HCT116 (cell line): ENCODE results near the gene TMC2. TPM values are rescaled to one million over a fixed set of nuclear protein-coding genes. Genes with fewer than 3 reads are reported as not detected.

ENCODE experiments used
- ATAC-seq: fragments of 200-7000 bp; cut with Tn5 transposase; 2 replicates; pipeline ENCODE4 v1.9.1; 2020; ENCODE audit warnings: mild to moderate bottlenecking, moderate library complexity
- BruUV-seq: library from RNA; stranded (reverse); fragments of 400-500 nt; replicated peaks from 2 replicates; lab custom pipeline; 2021; lab: Mats Ljungman, UMichigan
- CTCF ChIA-PET: fragments of 300-600 bp; sonication (Branson Sonifier 250); formaldehyde crosslinking; loops from one replicate; lab custom pipeline; 2021; ENCODE audit warnings: antibody characterized with exemption; lab: Charles Lee
- POLR2A ChIA-PET: fragments of 300-600, 350-600 bp; sonication (Branson Sonifier 250); formaldehyde crosslinking; loops from one replicate; lab custom pipeline; 2021; ENCODE audit warnings: antibody characterized with exemption; lab: Charles Lee
- RAD21 ChIA-PET, 2 experiments: fragments of 300-600 bp; sonication (Branson Sonifier 250); formaldehyde crosslinking; loops; one replicate each; lab custom pipeline; 2023; ENCODE audit warnings: low total read pairs in 2 of 2; ENCODE audit not compliant: uncharacterized antibody in 2 of 2, unreplicated experiment in 2 of 2, low non-redundant PET in 1 of 2; lab: Charles Lee
- DNase-seq: peaks from one replicate; pipeline ENCODE4 v3.0.0-alpha.2; 2010; ENCODE audit warnings: low read depth, low spot score
- H2AFZ ChIP-seq: fragments of 200-600 bp; shearing (Covaris generic), sonication (generic); 2 replicates; pipeline ENCODE4 v1.6.1; 2017; ENCODE audit warnings: low read depth, mixed run types, mixed read lengths, antibody characterized with exemption, low read length; ENCODE audit not compliant: poor library complexity, severe bottlenecking
- H3K27ac ChIP-seq: 2 replicates; pipeline ENCODE4 v1.5.1; 2012; ENCODE audit warnings: low read depth, low read length
- H3K27me3 ChIP-seq: fragments of 200-600 bp; sonication (generic); 2 replicates; pipeline ENCODE4 v1.6.1; 2016; ENCODE audit warnings: mixed run types, low read length, mixed read lengths; ENCODE audit not compliant: insufficient read depth
- H3K36me3 ChIP-seq, 2 experiments: fragments of 200-500 bp in 1 of 2; fragments of 200-600 bp in 1 of 2; sonication (Bioruptor generic) in 1 of 2; sonication (generic) in 1 of 2; 2 replicates each; pipeline versions ENCODE4 v1.5.1 to v1.6.1; 2014 to 2016; ENCODE audit warnings: low read length in 2 of 2, inconsistent platforms in 1 of 2, mixed read lengths in 1 of 2, mixed run types in 1 of 2; ENCODE audit not compliant: insufficient read depth in 2 of 2, control insufficient read depth in 1 of 2
- H3K4me1 ChIP-seq, 2 experiments: fragments of 200-600 bp in 1 of 2; sonication (generic) in 1 of 2; 2 replicates each; pipeline versions ENCODE4 v1.5.1 to v1.6.1; 2012 to 2017; ENCODE audit warnings: low read length in 2 of 2, inconsistent platforms in 1 of 2, mild to moderate bottlenecking in 1 of 2, mixed read lengths in 1 of 2, mixed run types in 1 of 2, moderate library complexity in 1 of 2; ENCODE audit not compliant: insufficient read depth in 2 of 2, control insufficient read depth in 1 of 2
- H3K4me2 ChIP-seq: fragments of 200-600 bp; sonication (generic); 2 replicates; pipeline ENCODE4 v1.6.1; 2017; ENCODE audit warnings: mixed run types, low read length, mixed read lengths
- H3K4me3 ChIP-seq, 2 experiments: fragments of 200-600 bp in 1 of 2; sonication (generic) in 1 of 2; replicated peaks in 1 of 2; 2 replicates each; pipeline ENCODE4 v1.5.1; 2011 to 2016; ENCODE audit warnings: low read length in 2 of 2, control low read depth in 1 of 2, low read depth in 1 of 2, mild to moderate bottlenecking in 1 of 2, mixed read lengths in 1 of 2, mixed run types in 1 of 2
- H3K79me2 ChIP-seq: fragments of 200-600 bp; sonication (generic); 2 replicates; pipeline ENCODE4 v1.6.1; 2017; ENCODE audit warnings: mild to moderate bottlenecking, mixed run types, low read length, moderate library complexity, mixed read lengths; ENCODE audit not compliant: insufficient read depth
- H3K9ac ChIP-seq: fragments of 200-600 bp; sonication (generic); 2 replicates; pipeline ENCODE4 v1.6.1; 2016; ENCODE audit warnings: low read length, mixed read lengths
- H3K9me2 ChIP-seq: fragments of 200-600 bp; sonication (generic), shearing (Covaris generic); 2 replicates; pipeline ENCODE4 v1.6.1; 2017; ENCODE audit warnings: mixed run types, mild to moderate bottlenecking, moderate library complexity; ENCODE audit not compliant: insufficient read depth
- H3K9me3 ChIP-seq, 2 experiments: fragments of 200-500 bp in 1 of 2; fragments of 200-600 bp in 1 of 2; sonication (Bioruptor generic) in 1 of 2; sonication (generic) in 1 of 2; 2 replicates each; pipeline ENCODE4 v1.6.1; 2014 to 2017; ENCODE audit warnings: low read length in 2 of 2, mixed read lengths in 2 of 2, inconsistent platforms in 1 of 2, low read depth in 1 of 2, mild to moderate bottlenecking in 1 of 2, mixed run types in 1 of 2, moderate library complexity in 1 of 2; ENCODE audit not compliant: control insufficient read depth in 1 of 2, insufficient read depth in 1 of 2
- H4K20me1 ChIP-seq: fragments of 200-600 bp; sonication (generic), shearing (Covaris generic); 2 replicates; pipeline ENCODE4 v1.6.1; 2017; ENCODE audit warnings: mixed run types, mild to moderate bottlenecking, moderate library complexity; ENCODE audit not compliant: insufficient read depth
- ATF3 ChIP-seq: IDR thresholded peaks from 2 replicates; pipeline ENCODE4 v1.6.1; 2012
- CEBPB ChIP-seq: IDR thresholded peaks from 2 replicates; pipeline ENCODE4 v1.6.1; 2012; ENCODE audit warnings: low read depth
- EGR1 ChIP-seq: IDR thresholded peaks from 2 replicates; pipeline ENCODE4 v1.6.1; 2012; ENCODE audit warnings: low read depth
- ELF1 ChIP-seq: IDR thresholded peaks from 2 replicates; pipeline ENCODE4 v1.6.1; 2012; ENCODE audit warnings: low read depth, borderline replicate concordance
- EZH2phosphoT487 ChIP-seq: fragments of 200-600 bp; IDR thresholded peaks from 2 replicates; pipeline ENCODE4 v1.6.1; 2018; ENCODE audit warnings: antibody characterized with exemption, borderline replicate concordance
- FOSL1 ChIP-seq: IDR thresholded peaks from 2 replicates; pipeline ENCODE4 v1.6.1; 2012; ENCODE audit warnings: low read depth
- JUND ChIP-seq: IDR thresholded peaks from 2 replicates; pipeline ENCODE4 v1.6.1; 2012
- POLR2A ChIP-seq: IDR thresholded peaks from 2 replicates; pipeline ENCODE4 v1.7.0; 2011; ENCODE audit warnings: borderline replicate concordance; ENCODE audit not compliant: insufficient read depth, insufficient read length; ENCODE audit errors: extremely low read depth
- POLR2AphosphoS5 ChIP-seq: IDR thresholded peaks from 2 replicates; pipeline ENCODE4 v1.6.1; 2011; ENCODE audit warnings: mild to moderate bottlenecking, low read depth, low read length, moderate library complexity
- REST ChIP-seq: IDR thresholded peaks from 2 replicates; pipeline ENCODE4 v1.6.1; 2012; ENCODE audit warnings: low read depth
- SIN3A ChIP-seq: IDR thresholded peaks from 2 replicates; pipeline ENCODE4 v1.6.1; 2012; ENCODE audit warnings: low read depth
- SP1 ChIP-seq: IDR thresholded peaks from 2 replicates; pipeline ENCODE4 v1.6.1; 2012; ENCODE audit warnings: low read depth
- SRF ChIP-seq: IDR thresholded peaks from 2 replicates; pipeline ENCODE4 v1.6.1; 2012; ENCODE audit warnings: low read depth
- YY1 ChIP-seq: IDR thresholded peaks from 2 replicates; pipeline ENCODE4 v1.6.1; 2011; ENCODE audit warnings: low read length, low read depth, moderate library complexity, mild to moderate bottlenecking; ENCODE audit not compliant: insufficient replicate concordance; ENCODE audit errors: extremely low read depth
- ZBTB33 ChIP-seq: IDR thresholded peaks from 2 replicates; pipeline ENCODE4 v1.6.1; 2011; ENCODE audit warnings: mild to moderate bottlenecking, low read length, moderate library complexity; ENCODE audit not compliant: insufficient replicate concordance; ENCODE audit errors: extremely low read depth
- intact Hi-C: fragments of 100-400 bp; cut with micrococcal nuclease; formaldehyde crosslinking; loops from 2 replicates; pipeline ENCODE4 v1.10.0; 2022
- total RNA-seq: library from RNA; stranded (reverse); gene quantifications from one replicate; pipeline ENCODE4 v1.2.1, GENCODE V29; 2021; ENCODE audit not compliant: unreplicated experiment

The TMC2 gene
- total RNA-seq, 1 experiment from 2014 or later: not detected

GRCh38 chr20:2575682-2576081, 39.3 kb downstream of the TMC2 start:
- DNase-seq (no peak), ATAC-seq (no peak)
- RAD21 ChIA-PET: no interaction called here
- H4K20me1 ChIP-seq: no peaks in the 10 kb centered on the region
- intact Hi-C loops: no loop called here
- no peak overlapping the region for H2AFZ ChIP-seq
- H3K4me3 ChIP-seq: no peak overlapping the region
- H3K4me2 ChIP-seq: no peak overlapping the region
- no peak overlapping the region for H3K9ac ChIP-seq
- no peaks in the 10 kb centered on the region for H3K36me3 ChIP-seq
- no peaks in the 10 kb centered on the region for H3K79me2 ChIP-seq
- H3K4me1 ChIP-seq: no peaks in the 10 kb centered on the region
- H3K9me2 ChIP-seq: no peaks in the 10 kb centered on the region
- POLR2A ChIA-PET: no interaction called here
- no peaks in the 10 kb centered on the region for H3K27me3 ChIP-seq
- BruUV-seq: no TSS peak
- no peaks in the 10 kb centered on the region for H3K9me3 ChIP-seq
- CTCF ChIA-PET: no interaction called here
- TF ChIP-seq EZH2phosphoT487 (no peak), ATF3 (no peak), JUND (no peak), POLR2AphosphoS5 (no peak), SIN3A (no peak), YY1 (no peak), ZBTB33 (no peak), CEBPB (no peak)
- TF ChIP-seq, all 23 proteins: peak for 0
- no peak overlapping the region for H3K27ac ChIP-seq

- H3K4me2 ChIP-seq: no peak overlapping the region
- ATAC-seq (no peak), DNase-seq (no peak)
- H3K9ac ChIP-seq: no peak overlapping the region
- ChIA-PET POLR2A (no interaction called here), CTCF (interaction anchor here (0.7 kb wide), 1 partner anchor 54 kb away, joined by 3 read pairs; no protein-coding TSS in a partner anchor), RAD21 (no interaction called here)
- no peaks in the 10 kb centered on the region for H3K9me2 ChIP-seq
- no peak overlapping the region for H3K27ac ChIP-seq
- H3K4me3 ChIP-seq: no peak overlapping the region
- H4K20me1 ChIP-seq: no peaks in the 10 kb centered on the region
- H3K79me2 ChIP-seq: no peaks in the 10 kb centered on the region
- no peaks in the 10 kb centered on the region for H3K4me1 ChIP-seq
- intact Hi-C loops: no loop called here
- H3K27me3 ChIP-seq: no peaks in the 10 kb centered on the region
- no peaks in the 10 kb centered on the region for H3K9me3 ChIP-seq
- BruUV-seq: no TSS peak
- H2AFZ ChIP-seq: no peak overlapping the region
- H3K36me3 ChIP-seq: no peaks in the 10 kb centered on the region
- TF ChIP-seq EGR1 (no peak), EZH2phosphoT487 (no peak), REST (no peak), CEBPB (no peak), SIN3A (no peak), ELF1 (no peak), FOSL1 (no peak), POLR2A (no peak), SRF (no peak), SP1 (no peak)
Measured at GRCh38 chr20:2576317-2576727, 39.9 kb downstream of the TMC2 start.
